Neural progenitor cell (in vitro differentiated cells): Measurements from ENCODE around the gene COQ9. TPM values are rescaled to one million over a fixed set of nuclear protein-coding genes. Genes with fewer than 3 reads are reported as not detected.
A peak's percentile ranks its signal among the peaks of the same experiment; 100 is the strongest.

Source experiments
- DNase-seq: peaks from one replicate; pipeline ENCODE4 v3.0.0-alpha.2; 2016; ENCODE audit warnings: low spot score
- H2AFZ ChIP-seq: fragments of 200-600 bp; sonication (generic); replicated peaks from 2 replicates; pipeline ENCODE4 v1.6.1; 2016; ENCODE audit warnings: antibody characterized with exemption
- H3F3A ChIP-seq: fragments of 200-600 bp; sonication (generic); 2 replicates; pipeline ENCODE4 v1.6.1; 2016; ENCODE audit warnings: antibody characterized with exemption, low read depth
- H3K27ac ChIP-seq: fragments of 200-600 bp; sonication (generic); 2 replicates; pipeline ENCODE4 v1.5.1; 2016; ENCODE audit warnings: mild to moderate bottlenecking
- H3K27me3 ChIP-seq: fragments of 200-600 bp; sonication (generic); 2 replicates; pipeline ENCODE4 v1.6.1; 2016; ENCODE audit warnings: mild to moderate bottlenecking, moderate library complexity
- H3K36me3 ChIP-seq: fragments of 200-600 bp; sonication (generic); 2 replicates; pipeline ENCODE4 v1.5.1; 2016
- H3K4me1 ChIP-seq: fragments of 200-600 bp; sonication (generic); 2 replicates; pipeline ENCODE4 v1.6.1; 2016; ENCODE audit warnings: mixed run types
- H3K4me2 ChIP-seq: fragments of 200-600 bp; sonication (generic); 2 replicates; pipeline ENCODE4 v1.6.1; 2016
- H3K4me3 ChIP-seq: fragments of 200-600 bp; sonication (generic); 2 replicates; pipeline ENCODE4 v1.5.1; 2016
- H3K79me2 ChIP-seq: fragments of 200-600 bp; sonication (generic); 2 replicates; pipeline ENCODE4 v1.6.1; 2016; ENCODE audit warnings: low read depth
- H3K9ac ChIP-seq: fragments of 200-600 bp; sonication (generic); 2 replicates; pipeline ENCODE4 v1.6.1; 2016
- H3K9me3 ChIP-seq: fragments of 200-600 bp; sonication (generic); 2 replicates; pipeline ENCODE4 v1.5.1; 2016; ENCODE audit warnings: low read depth
- H4K20me1 ChIP-seq: fragments of 200-600 bp; sonication (generic); 2 replicates; pipeline ENCODE4 v1.6.1; 2016; ENCODE audit warnings: low read depth
- H3K27ac Mint-ChIP-seq: 3 replicates; pipeline ENCODE4 v1.8.0; 2021; ENCODE audit warnings: mixed read lengths
- H3K27me3 Mint-ChIP-seq: 2 replicates; pipeline ENCODE4 v1.8.0; 2022; ENCODE audit warnings: low read depth, mild to moderate bottlenecking, inconsistent platforms, moderate library complexity, mixed read lengths; ENCODE audit not compliant: insufficient read depth
- H3K36me3 Mint-ChIP-seq: 3 replicates; pipeline ENCODE4 v1.8.0; 2021; ENCODE audit warnings: mixed read lengths
- H3K4me1 Mint-ChIP-seq: 3 replicates; pipeline ENCODE4 v1.8.0; 2021; ENCODE audit warnings: mixed read lengths
- H3K4me3 Mint-ChIP-seq: 3 replicates; pipeline ENCODE4 v1.8.0; 2021; ENCODE audit warnings: mild to moderate bottlenecking, moderate library complexity, mixed read lengths
- H3K9me3 Mint-ChIP-seq: 3 replicates; pipeline ENCODE4 v1.8.0; 2020; ENCODE audit warnings: mixed read lengths
- CTCF ChIP-seq: fragments of 200-600 bp; sonication (generic); IDR thresholded peaks from 2 replicates; pipeline ENCODE4 v1.5.1; 2017; ENCODE audit warnings: antibody characterized with exemption, mild to moderate bottlenecking
- EZH2 ChIP-seq: fragments of 200-600 bp; sonication (generic); IDR thresholded peaks from 2 replicates; pipeline ENCODE4 v1.6.1; 2017; ENCODE audit warnings: antibody characterized with exemption, mild to moderate bottlenecking, moderate library complexity
- EZH2phosphoT487 ChIP-seq: fragments of 200-600 bp; sonication (generic); IDR thresholded peaks from 2 replicates; pipeline ENCODE4 v1.6.1; 2017; ENCODE audit warnings: antibody characterized with exemption
- total RNA-seq: library from RNA; depleted of rRNA; stranded (reverse); fragments of >200 nt; gene quantifications from 2 replicates; pipeline ENCODE4 v1.2.3, GENCODE V29; 2015; ENCODE audit warnings: low replicate concordance

The COQ9 gene
- total RNA-seq, 1 donor from 2014 or later: 20.3 TPM

DNA sequence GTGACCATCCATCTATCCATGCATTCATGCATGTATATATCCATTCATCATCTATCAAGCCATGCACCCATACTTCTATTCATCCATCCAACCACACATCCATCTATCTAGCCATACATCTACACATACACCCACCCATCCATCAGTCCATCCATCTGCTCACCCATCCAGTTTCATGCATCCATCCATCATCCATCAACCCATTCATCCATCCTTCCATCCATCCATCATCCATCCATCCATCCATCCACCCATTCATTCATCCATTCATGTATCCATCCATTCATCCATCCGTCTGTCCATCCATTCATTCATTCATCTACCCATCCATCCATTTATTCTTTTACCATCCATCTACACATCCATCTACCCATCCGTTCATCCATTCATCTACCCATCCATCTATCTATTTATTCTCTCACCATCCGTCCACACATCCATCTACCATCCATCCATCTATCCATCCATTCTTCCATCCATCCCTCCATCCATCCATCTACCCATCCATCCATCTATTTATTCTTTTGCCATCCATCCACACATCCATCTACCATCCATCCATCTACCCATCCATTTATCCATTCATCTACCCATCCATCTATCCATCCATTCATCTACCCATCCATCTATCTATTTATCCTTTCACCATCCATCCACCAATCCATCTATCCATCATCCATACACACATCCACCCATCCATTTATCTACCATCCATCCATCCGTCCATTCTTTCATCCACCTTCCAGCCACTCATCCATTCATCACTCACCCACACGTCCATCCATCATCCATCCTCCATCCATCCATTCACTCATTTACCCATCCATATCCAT, 39.5 kb upstream of the COQ9 start:
- no peak overlapping the region for H3K27ac ChIP-seq
- H3K9me3 Mint-ChIP-seq: no peaks in the 10 kb centered on the region
- no peak for DNase-seq
- peaks cover 10% of the 10 kb centered on the region for H3K27me3 Mint-ChIP-seq
- H3K36me3 Mint-ChIP-seq: no peaks in the 10 kb centered on the region
- H3K4me3 ChIP-seq: no peak overlapping the region
- no peak overlapping the region for H3K9ac ChIP-seq
- no peak overlapping the region for H3K27ac Mint-ChIP-seq
- H3K4me1 ChIP-seq: peaks cover 4% of the 10 kb centered on the region
- H3K9me3 ChIP-seq: no peaks in the 10 kb centered on the region
- no peak overlapping the region for H2AFZ ChIP-seq
- no peak overlapping the region for H3K4me2 ChIP-seq
- H3F3A ChIP-seq: peaks cover 2% of the 10 kb centered on the region
- no peaks in the 10 kb centered on the region for H3K36me3 ChIP-seq
- TF ChIP-seq EZH2phosphoT487 (no peak), CTCF (no peak), EZH2 (no peak)
- H3K79me2 ChIP-seq: no peaks in the 10 kb centered on the region
- H4K20me1 ChIP-seq: no peaks in the 10 kb centered on the region
- peaks cover 8% of the 10 kb centered on the region for H3K4me1 Mint-ChIP-seq
- H3K4me3 Mint-ChIP-seq: no peak overlapping the region
- H3K27me3 ChIP-seq: no peaks in the 10 kb centered on the region

DNA sequence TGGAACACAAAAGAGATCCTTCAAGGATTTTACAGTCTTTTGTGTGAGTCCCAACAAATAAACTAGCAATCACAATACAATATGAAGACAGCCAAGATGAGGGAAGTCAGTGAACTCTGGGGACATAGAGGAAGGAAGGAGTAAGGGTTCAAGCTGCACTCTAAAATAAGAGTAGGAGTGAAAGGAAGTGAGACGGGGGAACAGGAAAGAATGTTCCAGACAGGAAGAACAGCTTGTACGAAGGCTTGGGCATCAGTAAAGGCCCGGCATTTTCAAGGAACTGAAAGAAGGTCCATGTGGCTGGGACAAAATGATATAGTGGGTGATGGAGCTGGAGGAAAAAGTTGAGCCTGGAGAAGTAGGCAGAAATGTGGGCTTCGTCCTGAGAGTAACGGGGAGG, 38.2 kb upstream of the COQ9 start:
- H3K27me3 ChIP-seq: no peaks in the 10 kb centered on the region
- no peak for DNase-seq
- peaks cover 8% of the 10 kb centered on the region for H3K4me1 Mint-ChIP-seq
- H3K27ac ChIP-seq: no peak overlapping the region
- no peaks in the 10 kb centered on the region for H3F3A ChIP-seq
- H3K27me3 Mint-ChIP-seq: peaks cover 10% of the 10 kb centered on the region
- H3K36me3 ChIP-seq: no peaks in the 10 kb centered on the region
- H3K36me3 Mint-ChIP-seq: no peaks in the 10 kb centered on the region
- H3K4me1 ChIP-seq: peaks cover 4% of the 10 kb centered on the region
- H4K20me1 ChIP-seq: no peaks in the 10 kb centered on the region
- no peaks in the 10 kb centered on the region for H3K9me3 Mint-ChIP-seq
- H3K27ac Mint-ChIP-seq: peak overlapping the region; percentile 12
- no peak overlapping the region for H3K4me3 ChIP-seq
- no peak overlapping the region for H3K4me2 ChIP-seq
- peak overlapping the region; percentile 3 for H3K4me3 Mint-ChIP-seq
- H3K79me2 ChIP-seq: no peaks in the 10 kb centered on the region
- H2AFZ ChIP-seq: no peak overlapping the region
- H3K9me3 ChIP-seq: no peaks in the 10 kb centered on the region
- no peak for TF ChIP-seq EZH2
- TF ChIP-seq EZH2phosphoT487: no peak
- no peak for TF ChIP-seq CTCF
- H3K9ac ChIP-seq: no peak overlapping the region

DNA sequence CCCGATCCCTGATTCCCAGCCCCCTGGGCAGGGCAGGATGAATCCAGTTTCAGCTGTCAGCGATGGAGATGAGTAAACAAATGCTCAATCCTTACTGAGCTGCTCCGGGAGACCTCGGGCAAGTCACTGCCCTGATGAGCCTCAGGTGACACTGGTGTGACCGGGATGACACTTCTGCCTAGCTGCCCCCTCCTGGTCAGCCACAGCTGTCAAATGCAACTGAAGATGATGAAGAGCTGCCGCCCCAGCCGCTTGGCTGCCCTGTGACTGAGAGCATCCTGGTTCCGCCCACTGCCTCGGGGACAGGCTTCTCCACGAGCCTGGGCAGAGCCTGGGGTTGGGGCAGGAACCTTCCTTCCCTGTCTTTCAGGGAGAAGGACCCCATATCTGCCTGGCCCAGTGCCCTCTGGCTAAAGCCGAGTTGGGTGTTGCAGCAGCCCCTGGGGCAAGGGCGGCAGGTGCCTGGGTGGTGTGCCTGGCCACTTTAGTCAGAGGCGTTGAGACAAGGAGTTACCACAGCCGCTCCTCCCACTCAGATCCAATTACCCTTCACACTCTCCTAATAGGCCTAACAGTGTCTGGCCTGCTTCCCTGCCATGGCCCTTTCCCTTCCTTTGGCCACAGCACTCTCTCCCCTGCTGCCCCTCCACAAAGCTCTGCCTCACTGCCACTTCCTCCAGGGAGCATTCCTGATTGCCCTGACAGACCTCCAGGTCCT, 37.2 kb upstream of the COQ9 start:
- H3K9ac ChIP-seq: no peak overlapping the region
- no peaks in the 10 kb centered on the region for H3K9me3 ChIP-seq
- H3F3A ChIP-seq: no peaks in the 10 kb centered on the region
- H3K79me2 ChIP-seq: no peaks in the 10 kb centered on the region
- no peaks in the 10 kb centered on the region for H3K9me3 Mint-ChIP-seq
- H3K4me2 ChIP-seq: no peak overlapping the region
- H3K36me3 ChIP-seq: no peaks in the 10 kb centered on the region
- peaks cover 12% of the 10 kb centered on the region for H3K4me1 Mint-ChIP-seq
- H2AFZ ChIP-seq: no peak overlapping the region
- H3K4me3 Mint-ChIP-seq: peak overlapping the region; percentile 30
- no peak overlapping the region for H3K27ac ChIP-seq
- peak overlapping the region; percentile 88 for H3K27ac Mint-ChIP-seq
- H3K27me3 Mint-ChIP-seq: peaks cover 11% of the 10 kb centered on the region
- no peaks in the 10 kb centered on the region for H3K27me3 ChIP-seq
- H4K20me1 ChIP-seq: no peaks in the 10 kb centered on the region
- H3K36me3 Mint-ChIP-seq: no peaks in the 10 kb centered on the region
- TF ChIP-seq EZH2: no peak
- peak; percentile 10 for TF ChIP-seq CTCF
- H3K4me1 ChIP-seq: peaks cover 4% of the 10 kb centered on the region
- no peak for DNase-seq
- no peak overlapping the region for H3K4me3 ChIP-seq
